ENCODE results near the gene SLC39A10.

DNA sequence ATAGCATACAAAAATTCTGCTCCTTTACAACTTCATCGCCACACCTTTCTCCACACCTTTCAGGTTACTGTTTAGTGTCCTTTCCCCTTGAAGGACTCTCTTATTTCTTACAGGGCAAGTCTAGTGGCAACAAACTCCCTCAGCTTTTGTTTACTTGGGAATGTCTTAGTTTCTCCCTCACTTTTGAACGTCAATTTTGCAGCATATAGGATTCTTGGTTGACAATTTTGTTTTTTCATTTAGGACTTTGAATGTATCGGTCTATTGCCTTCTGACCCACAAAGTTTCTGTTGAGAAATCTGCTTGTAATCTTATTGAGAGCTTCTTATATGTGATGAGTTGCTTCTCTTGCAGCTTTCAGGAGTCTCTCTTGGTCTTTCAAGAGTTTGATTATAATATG is 43.5 kb downstream of the SLC39A10 start:
- no peak for TF ChIP-seq EZH2 (IDR thresholded peaks at IDR 0.05)
- TF ChIP-seq POLR2AphosphoS5 (IDR thresholded peaks at IDR 0.05; ENCODE audit: borderline replicate concordance, low read depth, low read length) = no peak
- TF ChIP-seq FOXP2 (optimal IDR thresholded peaks at IDR 0.05; ENCODE audit: control extremely low read depth, extremely low read length, insufficient read depth) = no peak

Measured in SK-N-MC (cell line).